Activated naive CD4-positive, alpha-beta T cell treated with anti-CD3 and anti-CD28 coated beads for 36 hours (primary cell): ENCODE data around the gene RSPRY1. TPM values are rescaled to one million over a fixed set of nuclear protein-coding genes. Genes with fewer than 3 reads are reported as not detected.
"Not testable (repeated sequence)": the region's sequence is repeated elsewhere in the genome, so short reads cannot be mapped to it uniquely, and the experiment has no call there.

ENCODE experiments used
- CTCF ChIA-PET: fragments of 350-600 bp; sonication (Branson Sonifier 250); formaldehyde crosslinking; loops from one replicate; lab custom pipeline; 2021; ENCODE audit warnings: antibody characterized with exemption; lab: Charles Lee
- DNase-seq: peaks from one replicate; pipeline ENCODE4 v3.0.0-alpha.2; 2020
- H3K27ac Mint-ChIP-seq: one replicate; pipeline ENCODE4 v1.8.0; 2021; ENCODE audit warnings: mild to moderate bottlenecking, mixed read lengths
- H3K27me3 Mint-ChIP-seq: one replicate; pipeline ENCODE4 v1.8.0; 2021; ENCODE audit warnings: low read depth, mixed read lengths
- H3K36me3 Mint-ChIP-seq: one replicate; pipeline ENCODE4 v1.8.0; 2021; ENCODE audit warnings: low read depth, mixed read lengths
- H3K4me1 Mint-ChIP-seq: one replicate; pipeline ENCODE4 v1.8.0; 2021; ENCODE audit warnings: low read depth, mixed read lengths
- H3K4me3 Mint-ChIP-seq: one replicate; pipeline ENCODE4 v1.8.0; 2021; ENCODE audit warnings: mild to moderate bottlenecking, moderate library complexity, mixed read lengths
- H3K9me3 Mint-ChIP-seq: one replicate; pipeline ENCODE4 v1.8.0; 2021; ENCODE audit warnings: mixed read lengths
- intact Hi-C: fragments of 100-400 bp; cut with micrococcal nuclease; formaldehyde crosslinking; loops from one replicate; pipeline ENCODE4 v1.15.1; 2023
- total RNA-seq, 2 experiments: library from RNA; stranded (reverse); gene quantifications; one replicate each; pipeline ENCODE4 v1.2.3, GENCODE V29; 2021

The RSPRY1 gene
- total RNA-seq, 2 experiments from 2014 or later = 25.7 to 28.7 TPM

DNA sequence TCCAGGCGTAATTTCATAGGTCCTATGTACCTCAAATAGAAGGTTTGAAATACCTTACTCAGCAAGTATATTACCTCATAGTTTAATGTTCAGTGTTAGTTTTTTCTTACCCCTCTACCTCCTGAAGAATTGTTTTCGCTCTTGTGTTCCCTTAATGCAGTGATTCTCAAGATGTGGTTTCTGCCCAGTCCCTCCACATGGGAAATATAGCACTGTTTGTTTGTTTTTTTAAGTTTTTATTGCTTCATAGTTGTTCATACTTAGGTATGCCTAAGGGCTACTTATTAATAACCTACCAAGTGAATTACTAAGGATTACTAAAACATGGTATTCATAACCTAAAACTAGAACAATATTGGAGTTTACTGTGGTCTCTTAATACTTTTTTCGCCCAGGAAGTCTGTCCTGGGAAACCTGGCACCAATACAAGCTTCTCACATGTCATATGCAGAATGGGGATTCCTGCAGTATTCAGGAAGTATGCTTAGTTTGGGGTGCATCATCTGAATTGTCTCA lies 5.0 kb downstream of the RSPRY1 start:
- no peak for DNase-seq
- intact Hi-C loops = loop anchor here (5.0 kb wide), 1 partner anchor 36 kb away; no protein-coding TSS in a partner anchor
- H3K36me3 Mint-ChIP-seq = peaks cover 6% of the 10 kb centered on the region
- H3K27ac Mint-ChIP-seq = no peak overlapping the region
- CTCF ChIA-PET = interaction anchor here (1.3 to 1.5 kb wide), 2 partner anchors 98 to 109 kb away, joined by 4 read pairs; partner anchors contain the start of gene CPNE2
- no peaks in the 10 kb centered on the region for H3K9me3 Mint-ChIP-seq
- peaks cover 50% of the 10 kb centered on the region for H3K4me1 Mint-ChIP-seq
- H3K27me3 Mint-ChIP-seq = no peaks in the 10 kb centered on the region
- no peak overlapping the region for H3K4me3 Mint-ChIP-seq

DNA sequence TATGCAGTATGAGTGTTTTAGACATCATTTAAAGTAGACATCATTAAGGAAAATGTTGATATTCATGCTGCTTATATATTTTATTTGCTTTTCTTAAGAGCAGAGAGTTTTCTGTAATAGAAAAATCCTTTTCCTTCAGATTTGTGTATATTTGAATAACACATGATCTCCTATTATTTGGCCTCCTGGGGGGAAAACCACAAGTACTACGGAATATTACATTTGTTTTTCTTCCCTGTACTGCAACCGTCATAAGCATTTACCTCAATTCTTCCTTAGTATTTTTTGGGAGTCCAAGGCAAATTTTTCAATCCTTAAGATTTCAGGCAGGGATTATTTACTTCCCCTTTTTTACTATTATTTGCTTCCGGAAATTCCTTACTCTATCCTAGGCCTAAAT lies 6.0 kb downstream of the RSPRY1 start:
- DNase-seq = no peak

DNA sequence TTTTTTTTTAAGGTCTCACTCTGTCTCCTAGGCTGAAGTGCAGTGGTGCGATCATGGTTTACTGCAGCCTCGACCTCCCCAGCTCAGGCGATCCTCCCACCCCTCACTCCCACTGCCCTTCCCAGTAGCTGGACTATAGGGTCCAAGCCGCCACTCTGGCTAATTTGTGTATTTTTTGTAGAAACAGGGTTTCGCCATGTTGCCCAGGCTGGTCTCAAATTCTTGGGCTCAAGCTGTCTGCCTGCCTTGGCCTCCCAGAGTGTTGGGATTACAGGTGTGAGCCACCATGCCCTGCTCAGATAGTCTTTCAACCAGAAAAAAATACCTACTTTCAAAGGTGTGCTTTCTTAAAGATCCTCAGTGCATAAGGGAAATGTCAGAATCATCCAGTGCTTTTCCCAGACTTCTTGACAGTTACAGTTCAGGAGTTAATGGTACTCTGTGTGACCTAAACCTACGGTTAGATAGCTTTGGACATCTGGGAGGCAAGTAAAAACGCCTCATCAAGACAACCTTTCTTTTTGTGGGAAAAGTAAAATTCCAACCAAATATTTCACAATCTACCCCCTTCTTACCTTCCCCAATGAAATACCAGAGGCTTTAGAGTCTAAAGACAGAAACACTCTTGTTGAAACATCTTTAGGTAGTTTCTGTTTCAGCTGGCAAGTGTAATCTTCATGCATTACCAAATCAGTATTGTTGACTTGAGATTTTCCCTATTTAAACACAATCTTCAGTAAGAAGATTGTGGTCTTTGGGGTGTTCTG lies 6.8 kb downstream of the RSPRY1 start:
- Mint-ChIP-seq H3K4me1 (peaks cover 49% of the 10 kb centered on the region), H3K9me3 (no peaks in the 10 kb centered on the region), H3K27ac (no peak overlapping the region), H3K36me3 (peaks cover 4% of the 10 kb centered on the region), H3K4me3 (no peak overlapping the region), H3K27me3 (no peaks in the 10 kb centered on the region)
- CTCF ChIA-PET = no interaction called here
- intact Hi-C loops = loop anchor here (5.0 kb wide), 1 partner anchor 34 kb away; no protein-coding TSS in a partner anchor
- DNase-seq = no peak

More for the DNA sequence above, 6.0 kb downstream of the RSPRY1 start:
- Mint-ChIP-seq H3K4me3 (no peak overlapping the region), H3K36me3 (peaks cover 4% of the 10 kb centered on the region), H3K9me3 (no peaks in the 10 kb centered on the region), H3K4me1 (peaks cover 55% of the 10 kb centered on the region), H3K27ac (no peak overlapping the region), H3K27me3 (no peaks in the 10 kb centered on the region)
- CTCF ChIA-PET = no interaction called here
- intact Hi-C loops = loop anchor here (5.0 kb wide), 1 partner anchor 35 kb away; no protein-coding TSS in a partner anchor

DNA sequence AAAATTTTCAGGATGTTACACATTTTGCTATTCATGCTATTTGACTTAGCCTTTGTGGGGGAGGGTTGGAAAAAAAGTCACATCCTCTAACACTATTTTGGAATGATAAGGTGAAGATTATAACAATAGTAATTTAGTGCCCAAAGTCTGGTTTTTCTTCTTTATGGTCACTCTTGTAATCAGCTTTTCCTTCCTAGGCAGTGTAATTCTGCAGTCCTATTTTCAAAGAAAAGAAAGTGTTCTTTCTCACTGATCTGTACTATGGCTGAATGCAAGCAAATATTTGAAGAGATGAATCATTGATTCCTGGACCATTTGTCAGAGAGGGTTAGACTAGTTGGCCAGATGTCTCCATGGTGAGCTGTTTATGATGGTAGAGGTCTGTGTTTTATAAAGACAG lies 8.4 kb downstream of the RSPRY1 start:
- Mint-ChIP-seq H3K36me3 (peaks cover 4% of the 10 kb centered on the region), H3K27ac (no peak overlapping the region), H3K4me3 (no peak overlapping the region), H3K27me3 (no peaks in the 10 kb centered on the region), H3K9me3 (no peaks in the 10 kb centered on the region), H3K4me1 (peaks cover 40% of the 10 kb centered on the region)
- no peak for DNase-seq
- intact Hi-C loops = loop anchor here (5.0 kb wide), 1 partner anchor 33 kb away; no protein-coding TSS in a partner anchor
- CTCF ChIA-PET = interaction anchor here (0.6 to 1.2 kb wide), 2 partner anchors 9 to 25 kb away, joined by 4 to 6 read pairs; partner anchors contain the start of genes PSME3IP1 and RSPRY1

DNA sequence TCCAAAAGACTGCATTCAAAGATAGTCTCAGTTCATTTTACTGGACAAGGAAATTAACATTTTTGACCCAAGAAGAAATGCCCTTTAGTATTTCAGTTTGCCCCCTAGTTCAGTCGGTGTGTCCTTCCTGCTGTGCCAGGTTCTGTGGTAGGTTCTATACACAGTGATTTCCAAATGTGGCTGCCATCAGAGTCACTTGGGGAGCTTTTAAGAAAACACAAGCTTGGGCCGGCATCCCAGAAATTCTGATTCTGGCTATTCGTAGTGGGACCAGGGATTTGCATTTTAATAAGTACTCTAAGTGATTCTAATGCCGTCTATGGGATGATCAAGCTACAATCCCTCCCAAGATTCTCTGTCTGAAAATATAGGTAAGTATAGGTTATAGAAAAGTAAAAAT lies 10.2 kb downstream of the RSPRY1 start:
- Mint-ChIP-seq H3K4me3 (no peak overlapping the region), H3K27ac (no peak overlapping the region), H3K36me3 (peaks cover 2% of the 10 kb centered on the region), H3K4me1 (peaks cover 31% of the 10 kb centered on the region), H3K9me3 (no peaks in the 10 kb centered on the region), H3K27me3 (no peaks in the 10 kb centered on the region)
- intact Hi-C loops = no loop called here
- no peak for DNase-seq
- CTCF ChIA-PET = no interaction called here

DNA sequence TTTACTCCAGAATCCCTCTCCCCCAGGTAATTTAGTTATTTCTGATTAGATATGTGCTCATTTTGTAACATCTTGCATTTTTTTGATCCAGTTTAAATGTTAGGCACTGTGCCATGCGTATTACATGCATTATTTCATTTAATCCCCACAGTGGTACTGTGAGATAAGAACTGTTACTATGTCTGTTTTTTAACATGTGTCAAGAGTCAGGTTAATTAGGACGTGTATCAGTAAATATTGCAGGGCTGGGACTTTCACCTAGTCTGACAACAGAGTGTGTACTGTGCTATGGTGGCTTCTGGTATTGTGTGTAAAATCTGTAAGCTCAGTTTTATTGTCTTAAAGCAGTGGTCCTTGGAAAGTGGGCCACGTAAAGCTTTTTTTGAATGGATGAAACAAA lies 10.6 kb downstream of the RSPRY1 start:
- intact Hi-C loops = no loop called here
- Mint-ChIP-seq H3K9me3 (no peaks in the 10 kb centered on the region), H3K36me3 (peaks cover 2% of the 10 kb centered on the region), H3K4me3 (no peak overlapping the region), H3K27me3 (no peaks in the 10 kb centered on the region), H3K27ac (no peak overlapping the region), H3K4me1 (peaks cover 31% of the 10 kb centered on the region)
- DNase-seq = no peak
- CTCF ChIA-PET = no interaction called here

DNA sequence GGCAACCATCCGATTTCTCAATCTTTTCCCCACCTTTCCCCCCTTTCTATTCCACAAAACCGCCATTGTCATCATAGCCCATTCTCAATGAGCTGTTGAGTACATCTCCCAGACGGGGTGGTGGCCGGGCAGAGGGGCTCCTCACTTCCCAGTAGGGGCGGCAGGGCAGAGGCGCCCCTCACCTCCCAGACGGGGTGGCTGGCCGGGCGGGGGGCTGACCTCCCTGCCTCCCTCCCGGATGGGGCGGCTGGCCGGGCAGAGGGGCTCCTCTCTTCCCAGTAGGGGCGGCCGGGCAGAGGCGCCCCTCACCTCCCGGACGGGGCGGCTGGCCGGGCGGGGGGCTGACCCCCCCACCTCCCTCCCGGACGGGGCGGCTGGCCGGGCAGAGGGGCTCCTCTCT lies 14.2 kb downstream of the RSPRY1 start:
- intact Hi-C loops, H3K4me3 Mint-ChIP-seq, CTCF ChIA-PET, H3K36me3 Mint-ChIP-seq, H3K27me3 Mint-ChIP-seq, DNase-seq, H3K9me3 Mint-ChIP-seq, H3K27ac Mint-ChIP-seq: not testable (repeated sequence)
- peaks cover 10% of the 10 kb centered on the region for H3K4me1 Mint-ChIP-seq

DNA sequence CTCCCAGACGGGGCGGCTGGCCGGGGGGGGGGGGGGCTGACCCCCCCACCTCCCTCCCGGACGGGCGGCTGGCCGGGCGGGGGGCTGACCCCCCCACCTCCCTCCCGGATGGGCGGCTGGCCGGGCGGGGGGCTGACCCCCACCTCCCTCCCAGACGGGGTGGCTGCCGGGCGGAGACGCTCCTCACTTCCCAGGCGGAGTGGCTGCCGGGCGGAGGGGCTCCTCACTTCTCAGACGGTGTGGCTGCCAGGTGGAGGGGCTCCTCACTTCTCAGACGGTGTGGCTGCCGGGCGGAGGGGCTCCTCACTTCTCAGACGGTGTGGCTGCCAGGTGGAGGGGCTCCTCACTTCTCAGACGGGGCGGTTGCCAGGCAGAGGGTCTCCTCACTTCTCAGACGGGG lies 14.8 kb downstream of the RSPRY1 start:
- H3K27ac Mint-ChIP-seq, H3K27me3 Mint-ChIP-seq, DNase-seq, CTCF ChIA-PET, H3K4me3 Mint-ChIP-seq, intact Hi-C loops, H3K9me3 Mint-ChIP-seq: not testable (repeated sequence)
- H3K36me3 Mint-ChIP-seq = peaks cover 15% of the 10 kb centered on the region
- H3K4me1 Mint-ChIP-seq = peaks cover 10% of the 10 kb centered on the region

DNA sequence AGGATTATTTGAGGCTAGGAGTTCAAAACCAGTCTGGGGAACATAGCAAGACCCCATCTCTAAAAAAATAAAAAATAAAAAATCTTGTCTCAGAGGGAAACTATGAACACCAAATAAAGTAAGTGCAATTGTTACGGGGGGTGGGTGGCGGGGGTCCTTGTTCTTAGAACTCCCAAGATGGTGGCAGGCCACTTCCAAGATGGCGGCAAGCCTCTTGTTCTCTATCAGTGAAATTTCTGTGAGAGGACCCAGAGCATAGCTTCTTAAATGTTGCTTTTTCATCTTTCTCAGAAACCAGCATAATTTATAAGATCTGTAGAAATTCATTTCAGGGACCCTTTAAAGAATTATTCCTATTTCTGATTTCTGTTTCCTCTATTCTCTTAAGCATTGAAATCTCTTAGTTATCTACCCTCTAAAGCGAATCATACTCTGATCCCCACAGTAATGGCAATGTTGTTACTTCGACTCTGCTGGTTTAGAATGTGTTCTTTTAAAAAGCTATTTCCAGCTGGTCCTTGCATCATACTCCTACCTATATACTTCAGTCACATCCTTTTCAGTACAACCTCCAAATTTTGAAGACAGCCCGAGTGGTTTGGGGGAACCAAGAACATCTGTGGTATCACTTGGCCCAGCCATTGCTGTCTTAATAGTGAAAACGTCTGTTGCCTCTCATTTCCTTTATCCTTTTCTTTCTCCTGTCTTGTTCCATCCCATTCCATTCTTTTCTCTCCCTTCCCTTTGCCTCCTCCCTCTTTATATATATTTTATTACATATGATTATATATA lies 16.2 kb downstream of the RSPRY1 start:
- Mint-ChIP-seq H3K9me3 (no peaks in the 10 kb centered on the region), H3K4me1 (peaks cover 3% of the 10 kb centered on the region), H3K36me3 (peaks cover 19% of the 10 kb centered on the region), H3K27me3 (no peaks in the 10 kb centered on the region), H3K27ac (no peak overlapping the region), H3K4me3 (no peak overlapping the region)
- intact Hi-C loops = no loop called here
- no peak for DNase-seq
- CTCF ChIA-PET = interaction anchor here (0.5 to 0.6 kb wide), 2 partner anchors 16 to 618 kb away, joined by 3 read pairs; partner anchors contain the start of genes PSME3IP1 and RSPRY1

DNA sequence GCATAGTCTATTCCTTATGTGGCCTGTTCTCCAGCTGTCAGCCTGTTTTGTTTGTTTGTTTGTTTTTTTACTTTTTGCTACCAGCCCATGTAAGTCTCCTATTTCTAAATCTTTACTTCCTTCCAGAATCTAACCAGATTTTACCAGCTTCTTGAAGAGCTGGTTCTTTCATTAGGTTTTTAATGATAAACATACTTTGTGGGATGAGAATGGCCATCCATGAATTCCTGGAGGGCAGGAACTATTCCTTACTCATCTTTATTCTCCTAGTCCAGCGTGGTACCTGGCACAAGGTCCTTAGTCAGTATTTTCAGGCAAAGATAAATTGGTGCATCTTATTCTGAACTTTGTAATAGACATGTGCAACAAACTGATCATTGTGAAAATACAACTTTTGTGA lies 17.3 kb downstream of the RSPRY1 start:
- Mint-ChIP-seq H3K4me1 (peaks cover 3% of the 10 kb centered on the region), H3K36me3 (peaks cover 23% of the 10 kb centered on the region), H3K4me3 (no peak overlapping the region), H3K9me3 (no peaks in the 10 kb centered on the region), H3K27ac (no peak overlapping the region), H3K27me3 (no peaks in the 10 kb centered on the region)
- intact Hi-C loops = no loop called here
- CTCF ChIA-PET = no interaction called here
- DNase-seq = no peak

DNA sequence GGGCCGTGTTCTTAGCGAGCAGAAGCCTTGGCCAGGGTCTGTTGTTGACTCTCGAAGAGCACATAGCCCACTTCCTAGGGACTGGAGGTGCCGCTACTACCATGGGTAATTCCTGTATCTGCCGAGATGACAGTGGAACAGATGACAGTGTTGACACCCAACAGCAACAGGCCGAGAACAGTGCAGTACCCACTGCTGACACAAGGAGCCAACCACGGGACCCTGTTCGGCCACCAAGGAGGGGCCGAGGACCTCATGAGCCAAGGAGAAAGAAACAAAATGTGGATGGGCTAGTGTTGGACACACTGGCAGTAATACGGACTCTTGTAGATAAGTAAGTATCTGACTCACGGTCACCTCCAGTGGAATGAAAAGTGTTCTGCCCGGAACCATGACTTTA lies 18.5 kb downstream of the RSPRY1 start:
- Mint-ChIP-seq H3K4me3 (no peak overlapping the region), H3K27ac (no peak overlapping the region), H3K36me3 (peaks cover 24% of the 10 kb centered on the region), H3K4me1 (no peaks in the 10 kb centered on the region), H3K27me3 (no peaks in the 10 kb centered on the region), H3K9me3 (no peaks in the 10 kb centered on the region)
- intact Hi-C loops = no loop called here
- DNase-seq = no peak
- CTCF ChIA-PET = no interaction called here

DNA sequence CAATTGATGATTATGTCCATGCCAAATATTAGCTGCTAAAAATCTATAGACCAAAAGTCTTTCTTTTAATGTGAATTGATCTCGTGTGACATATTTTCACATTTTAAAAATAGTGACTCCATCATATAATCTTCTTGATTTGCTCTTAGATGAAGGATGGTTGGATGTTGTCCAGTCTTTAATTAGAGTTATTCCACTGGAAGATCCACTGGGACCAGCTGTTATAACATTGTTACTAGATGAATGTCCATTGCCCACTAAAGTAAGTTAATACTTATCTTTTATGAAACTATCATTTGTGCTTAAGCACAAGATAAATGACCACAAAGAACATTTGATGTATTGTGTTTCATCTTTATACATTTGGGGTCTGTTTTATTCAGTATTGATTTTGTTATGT lies 22.8 kb downstream of the RSPRY1 start:
- Mint-ChIP-seq H3K27me3 (no peaks in the 10 kb centered on the region), H3K4me1 (no peaks in the 10 kb centered on the region), H3K36me3 (peaks cover 46% of the 10 kb centered on the region), H3K27ac (no peak overlapping the region), H3K9me3 (no peaks in the 10 kb centered on the region), H3K4me3 (no peak overlapping the region)
- CTCF ChIA-PET = interaction anchor here (0.6 kb wide), 1 partner anchor 89 kb away, joined by 3 read pairs; no protein-coding TSS in a partner anchor
- DNase-seq = no peak
- intact Hi-C loops = no loop called here
